ENCODE measurements around the gene IGSF9.

IGSF9 gene

GRCh38 chr1:159932296-159933285, 12.8 kb downstream of the IGSF9 start:
- no peak for DNase-seq (ENCODE audit: low read depth in 2 of 2)

DNA sequence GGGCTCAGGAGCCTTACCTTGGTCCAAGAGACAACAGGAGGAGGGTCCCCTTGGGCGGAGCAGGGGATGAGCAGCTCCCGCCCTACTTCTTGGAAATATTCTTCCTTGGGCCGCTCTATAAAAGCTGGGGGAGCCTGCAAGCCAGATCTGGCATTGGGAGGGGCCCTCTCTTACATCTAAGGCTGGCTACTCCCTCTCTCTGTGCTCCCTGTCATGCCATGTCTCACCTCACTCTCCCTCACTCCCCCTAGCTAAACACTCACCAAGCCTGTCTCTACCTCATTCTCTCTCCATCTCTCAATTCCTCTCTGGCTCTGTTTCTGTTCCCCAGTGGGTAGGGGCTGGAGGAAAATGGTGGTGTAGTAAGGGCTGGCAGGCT, 13.6 kb downstream of the IGSF9 start:
- no peak for DNase-seq (ENCODE audit: low read depth in 2 of 2)

GRCh38 chr1:159931101-159931794, 14.2 kb downstream of the IGSF9 start:
- no peak for DNase-seq (ENCODE audit: low read depth in 2 of 2)

DNA sequence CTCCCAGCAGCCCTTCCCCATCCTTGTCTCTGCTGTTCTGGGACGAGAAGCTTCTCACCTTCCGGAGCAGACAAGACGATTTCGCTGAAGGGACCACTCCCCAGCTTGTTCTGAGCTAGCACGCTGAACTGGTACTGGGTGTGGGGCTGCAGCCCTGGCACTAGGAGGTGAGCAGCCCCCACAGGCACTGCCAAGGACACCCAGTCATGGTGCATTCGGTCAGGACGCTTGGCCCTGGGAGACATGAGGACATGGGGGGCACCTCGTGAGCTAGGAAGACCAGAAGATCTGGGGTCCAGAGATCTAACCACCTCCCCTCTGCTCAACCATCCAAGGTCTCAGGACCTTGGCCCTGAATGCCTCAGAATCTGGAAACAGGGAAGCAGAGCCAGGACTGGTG, 14.8 kb downstream of the IGSF9 start:
- no peak for DNase-seq (ENCODE audit: low read depth in 2 of 2)

DNA sequence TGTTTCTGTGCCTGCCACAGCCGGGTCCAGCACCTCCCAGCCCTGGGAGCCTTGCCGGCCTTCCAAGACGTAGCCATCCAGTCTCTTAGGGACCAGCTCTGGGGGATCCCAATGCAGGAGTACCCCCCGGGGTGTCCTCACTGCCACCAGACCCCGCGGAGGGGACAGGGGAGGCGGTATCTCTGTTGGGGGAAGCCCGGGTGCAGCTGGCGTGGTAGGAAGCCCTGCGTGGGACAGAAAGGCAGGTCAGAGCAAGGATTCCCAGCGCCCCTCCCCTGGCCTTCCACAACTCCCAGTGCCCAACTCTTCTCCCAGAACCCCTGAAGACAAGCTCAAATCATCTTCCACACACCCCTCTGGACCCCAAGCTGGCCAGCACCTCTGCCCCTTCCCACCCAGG, 15.2 kb downstream of the IGSF9 start:
- no peak for DNase-seq (ENCODE audit: low read depth in 2 of 2)

- no peak for DNase-seq (ENCODE audit: low read depth in 2 of 2)
These were observed 16.0 kb downstream of the IGSF9 start for GRCh38 chr1:159929155-159930051.

DNA sequence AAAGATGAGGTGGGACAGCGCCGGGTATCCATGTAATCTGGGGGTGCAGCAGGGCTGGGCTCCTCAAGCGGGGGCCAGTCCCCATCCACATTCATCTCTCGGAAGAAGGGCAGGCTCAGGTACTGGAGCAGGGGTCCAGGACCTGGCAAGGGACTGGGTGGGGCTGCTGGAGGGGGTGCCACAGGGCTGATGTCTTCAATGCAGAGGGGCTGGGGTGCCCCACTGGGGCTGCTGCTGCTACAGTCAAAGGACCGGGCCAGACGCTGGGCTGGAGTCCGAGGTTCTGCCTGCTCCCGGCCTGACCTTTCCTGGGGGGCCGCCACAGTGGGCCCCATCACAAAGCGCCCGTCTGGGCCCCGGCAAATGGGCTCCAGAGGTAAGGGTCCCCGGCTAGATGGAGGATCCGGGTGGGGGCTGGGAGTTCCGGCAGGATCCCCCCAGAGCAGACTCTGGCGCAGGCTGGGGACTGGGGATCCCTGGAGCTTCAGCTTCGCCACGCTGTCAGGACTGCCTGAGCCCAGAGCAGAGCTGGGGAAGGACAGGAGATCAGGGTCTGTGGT, 16.8 kb downstream of the IGSF9 start:
- no peak for DNase-seq (ENCODE audit: low read depth in 2 of 2)

- DNase-seq (ENCODE audit: low read depth in 2 of 2) = no peak
These were observed 17.5 kb downstream of the IGSF9 start for GRCh38 chr1:159927849-159928431.

GRCh38 chr1:159927211-159927848, 18.1 kb downstream of the IGSF9 start:
- DNase-seq (ENCODE audit: low read depth in 2 of 2) = no peak

DNA sequence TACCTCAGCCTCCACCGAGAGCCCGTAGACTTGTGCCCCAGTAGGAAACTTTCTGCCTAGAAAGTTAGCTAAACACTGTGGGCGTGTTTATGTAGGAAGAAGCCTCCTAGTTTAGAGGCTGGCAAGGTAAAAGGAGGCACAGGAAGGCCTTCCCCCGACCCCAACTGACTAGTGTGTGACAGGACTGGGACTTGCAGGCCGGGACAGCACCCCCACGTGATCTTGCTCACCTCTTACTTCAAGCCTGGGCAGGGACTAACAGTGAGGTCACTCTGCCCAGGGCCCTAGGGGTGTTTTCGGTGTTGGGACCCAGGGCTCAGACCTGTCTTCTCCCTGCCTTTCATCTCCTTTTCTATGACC, 19.7 kb downstream of the IGSF9 start:
- peak in 1 of 2 donors; percentile 35 for DNase-seq (ENCODE audit: low read depth in 2 of 2)

DNA sequence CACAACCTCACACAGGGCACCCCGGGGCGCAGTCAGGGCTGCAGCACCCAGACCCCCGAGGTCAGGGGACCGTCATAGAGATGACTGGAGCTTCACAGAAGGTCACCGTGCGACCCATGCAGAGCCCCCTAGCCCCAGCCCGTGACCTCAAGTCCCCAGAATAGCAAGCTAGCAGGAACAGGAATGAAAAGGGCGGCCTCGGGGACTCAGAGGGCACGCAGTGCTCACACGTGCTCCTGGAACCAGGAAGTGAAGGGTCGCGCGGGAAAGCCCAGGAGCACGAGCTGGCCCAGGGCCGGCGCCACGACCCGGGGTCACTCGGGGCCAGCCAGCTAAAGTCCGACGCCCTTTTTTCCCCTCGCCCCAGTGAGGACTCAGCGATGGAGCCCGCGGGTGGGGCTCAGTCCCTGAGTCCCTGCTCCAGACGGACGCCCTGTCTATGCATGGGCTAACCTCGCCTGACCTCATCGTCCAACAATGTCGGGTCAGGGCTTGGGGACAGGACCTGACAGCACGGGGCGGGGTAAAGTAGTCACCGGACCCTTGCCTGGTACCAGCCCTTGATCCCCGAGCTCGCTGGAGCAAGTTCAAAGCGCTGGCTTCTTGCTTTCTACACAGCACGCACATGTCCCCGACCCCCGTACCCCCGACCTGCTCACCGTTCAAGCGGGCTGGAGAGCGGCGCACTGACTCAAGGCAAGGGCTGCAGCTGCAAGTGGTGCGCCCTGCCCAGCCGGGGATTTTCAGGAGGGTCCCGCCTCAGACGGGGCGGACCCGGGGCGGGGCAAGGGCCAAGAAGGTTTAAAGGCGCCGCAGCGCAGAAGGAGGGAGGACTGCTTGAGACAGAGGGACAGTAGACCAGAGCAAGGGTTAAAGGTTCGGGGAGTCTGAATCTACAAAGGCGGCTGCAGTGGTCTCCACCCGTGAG, 20.4 kb downstream of the IGSF9 start, which contains the start of gene TAGLN2:
TSS of gene TAGLN2 (minus strand) at position 717 of the 928 bp plus-strand sequence. CDS start 4,998 bp downstream, outside the sequence.
- DNase-seq (ENCODE audit: low read depth in 2 of 2) = peak; percentile 83 to 87

- peak; percentile 37 to 66 for DNase-seq (ENCODE audit: low read depth in 2 of 2)
These were observed 21.2 kb downstream of the IGSF9 start for GRCh38 chr1:159924025-159924790.

GRCh38 chr1:159923203-159924024, 22.0 kb downstream of the IGSF9 start:
- peak; percentile 49 to 76 for DNase-seq (ENCODE audit: low read depth in 2 of 2)

DNA sequence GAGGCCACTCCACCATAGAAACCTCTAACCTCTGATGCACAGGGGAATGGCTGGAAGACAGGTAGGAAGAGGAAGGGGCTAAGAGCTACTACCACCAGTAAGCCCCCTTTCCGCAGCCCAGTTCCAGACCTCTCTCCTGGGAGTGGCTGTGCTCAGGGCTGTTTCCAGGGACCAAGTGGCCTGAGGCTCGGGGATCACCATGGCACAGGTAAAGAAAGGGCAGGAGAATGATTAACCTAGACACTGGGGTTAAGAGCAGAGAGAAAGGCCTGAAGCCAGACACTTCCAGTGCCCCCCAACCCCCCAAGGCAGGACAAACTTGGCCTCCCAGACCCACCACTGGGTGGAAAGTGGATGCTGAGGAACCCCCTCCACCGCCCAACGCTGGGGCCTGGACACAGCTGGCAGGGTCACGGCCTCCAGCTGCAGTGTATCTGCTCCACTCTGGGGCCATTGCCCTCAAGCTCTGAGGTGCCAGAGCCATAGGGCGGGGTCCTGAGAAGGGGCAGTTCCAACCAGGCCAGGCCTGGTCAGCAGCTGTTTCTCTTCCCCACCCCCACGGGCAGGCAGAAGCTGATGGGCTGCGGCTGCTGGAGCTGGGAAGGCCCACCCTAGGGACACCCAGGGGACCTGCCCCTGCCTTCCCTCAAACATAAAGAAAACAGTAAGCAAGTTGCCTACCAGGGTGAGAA, 22.8 kb downstream of the IGSF9 start:
- DNase-seq (ENCODE audit: low read depth in 2 of 2) = no peak

DNA sequence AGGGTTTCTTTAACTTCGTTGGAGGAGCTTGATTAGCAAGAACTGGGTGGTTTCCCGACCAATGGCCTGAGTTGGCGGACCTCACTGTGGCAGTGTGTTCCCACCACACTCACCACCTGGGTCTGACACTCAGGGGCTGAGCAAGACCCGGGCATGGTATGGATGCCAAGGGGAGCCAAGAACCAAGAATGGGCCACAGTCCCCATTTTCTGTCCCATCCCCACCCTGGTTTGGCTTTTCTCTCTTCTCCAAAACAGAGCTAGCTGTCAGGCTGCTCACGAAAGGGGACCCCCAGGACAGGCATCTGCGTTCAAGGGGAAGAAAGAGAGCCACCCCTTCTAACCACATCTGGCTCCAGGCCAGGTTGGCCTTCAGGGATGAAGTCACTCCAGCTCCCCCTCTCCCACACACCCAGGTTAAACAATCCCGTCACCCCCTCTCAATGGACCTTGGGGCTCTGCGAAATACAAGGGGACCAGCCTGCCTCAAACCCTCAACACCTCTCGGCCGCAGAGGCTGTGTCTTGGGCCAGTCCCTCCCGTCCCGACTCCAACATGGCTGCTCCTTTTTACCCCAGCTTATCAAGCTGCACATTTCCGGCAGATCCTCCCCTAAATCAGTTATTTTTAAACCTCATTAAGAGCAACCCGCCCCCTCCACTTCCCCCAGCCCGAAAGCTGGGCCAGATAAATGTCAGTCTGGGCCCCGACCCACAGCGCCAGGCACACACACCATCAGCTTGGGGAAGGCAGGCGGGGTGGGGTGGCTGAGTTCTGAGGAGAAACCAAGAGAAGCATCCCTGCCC, 23.5 kb downstream of the IGSF9 start:
- no peak for DNase-seq (ENCODE audit: low read depth in 2 of 2)

GRCh38 chr1:159921251-159921650, 24.2 kb downstream of the IGSF9 start:
- no peak for DNase-seq (ENCODE audit: low read depth in 2 of 2)

All from stimulated activated CD4-positive, alpha-beta T cell treated with anti-CD3 and anti-CD28 coated beads, Interleukin-4, amount 100 ng/mL, for 48 hours (primary cell).